HCT116 (cell line): ENCODE measurements around the gene IPO11. TPM values are rescaled to one million over a fixed set of nuclear protein-coding genes. Genes with fewer than 3 reads are reported as not detected.

ENCODE experiments used
- ATAC-seq: fragments of 200-7000 bp; cut with Tn5 transposase; 2 replicates; pipeline ENCODE4 v1.9.1; 2020; ENCODE audit warnings: mild to moderate bottlenecking, moderate library complexity
- BruUV-seq: library from RNA; stranded (reverse); fragments of 400-500 nt; replicated peaks from 2 replicates; lab custom pipeline; 2021; lab: Mats Ljungman, UMichigan
- CTCF ChIA-PET: fragments of 300-600 bp; sonication (Branson Sonifier 250); formaldehyde crosslinking; loops from one replicate; lab custom pipeline; 2021; ENCODE audit warnings: antibody characterized with exemption; lab: Charles Lee
- POLR2A ChIA-PET: fragments of 300-600, 350-600 bp; sonication (Branson Sonifier 250); formaldehyde crosslinking; loops from one replicate; lab custom pipeline; 2021; ENCODE audit warnings: antibody characterized with exemption; lab: Charles Lee
- RAD21 ChIA-PET, 2 experiments: fragments of 300-600 bp; sonication (Branson Sonifier 250); formaldehyde crosslinking; loops; one replicate each; lab custom pipeline; 2023; ENCODE audit warnings: low total read pairs in 2 of 2; ENCODE audit not compliant: uncharacterized antibody in 2 of 2, unreplicated experiment in 2 of 2, low non-redundant PET in 1 of 2; lab: Charles Lee
- DNase-seq: peaks from one replicate; pipeline ENCODE4 v3.0.0-alpha.2; 2010; ENCODE audit warnings: low read depth, low spot score
- H2AFZ ChIP-seq: fragments of 200-600 bp; shearing (Covaris generic), sonication (generic); 2 replicates; pipeline ENCODE4 v1.6.1; 2017; ENCODE audit warnings: low read depth, mixed run types, mixed read lengths, antibody characterized with exemption, low read length; ENCODE audit not compliant: poor library complexity, severe bottlenecking
- H3K27ac ChIP-seq: 2 replicates; pipeline ENCODE4 v1.5.1; 2012; ENCODE audit warnings: low read depth, low read length
- H3K27me3 ChIP-seq: fragments of 200-600 bp; sonication (generic); 2 replicates; pipeline ENCODE4 v1.6.1; 2016; ENCODE audit warnings: mixed run types, low read length, mixed read lengths; ENCODE audit not compliant: insufficient read depth
- H3K36me3 ChIP-seq, 2 experiments: fragments of 200-500 bp in 1 of 2; fragments of 200-600 bp in 1 of 2; sonication (Bioruptor generic) in 1 of 2; sonication (generic) in 1 of 2; 2 replicates each; pipeline versions ENCODE4 v1.5.1 to v1.6.1; 2014 to 2016; ENCODE audit warnings: low read length in 2 of 2, inconsistent platforms in 1 of 2, mixed read lengths in 1 of 2, mixed run types in 1 of 2; ENCODE audit not compliant: insufficient read depth in 2 of 2, control insufficient read depth in 1 of 2
- H3K4me1 ChIP-seq, 2 experiments: fragments of 200-600 bp in 1 of 2; sonication (generic) in 1 of 2; 2 replicates each; pipeline versions ENCODE4 v1.5.1 to v1.6.1; 2012 to 2017; ENCODE audit warnings: low read length in 2 of 2, inconsistent platforms in 1 of 2, mild to moderate bottlenecking in 1 of 2, mixed read lengths in 1 of 2, mixed run types in 1 of 2, moderate library complexity in 1 of 2; ENCODE audit not compliant: insufficient read depth in 2 of 2, control insufficient read depth in 1 of 2
- H3K4me2 ChIP-seq: fragments of 200-600 bp; sonication (generic); 2 replicates; pipeline ENCODE4 v1.6.1; 2017; ENCODE audit warnings: mixed run types, low read length, mixed read lengths
- H3K4me3 ChIP-seq, 2 experiments: fragments of 200-600 bp in 1 of 2; sonication (generic) in 1 of 2; replicated peaks in 1 of 2; 2 replicates each; pipeline ENCODE4 v1.5.1; 2011 to 2016; ENCODE audit warnings: low read length in 2 of 2, control low read depth in 1 of 2, low read depth in 1 of 2, mild to moderate bottlenecking in 1 of 2, mixed read lengths in 1 of 2, mixed run types in 1 of 2
- H3K79me2 ChIP-seq: fragments of 200-600 bp; sonication (generic); 2 replicates; pipeline ENCODE4 v1.6.1; 2017; ENCODE audit warnings: mild to moderate bottlenecking, mixed run types, low read length, moderate library complexity, mixed read lengths; ENCODE audit not compliant: insufficient read depth
- H3K9ac ChIP-seq: fragments of 200-600 bp; sonication (generic); 2 replicates; pipeline ENCODE4 v1.6.1; 2016; ENCODE audit warnings: low read length, mixed read lengths
- H3K9me2 ChIP-seq: fragments of 200-600 bp; sonication (generic), shearing (Covaris generic); 2 replicates; pipeline ENCODE4 v1.6.1; 2017; ENCODE audit warnings: mixed run types, mild to moderate bottlenecking, moderate library complexity; ENCODE audit not compliant: insufficient read depth
- H3K9me3 ChIP-seq, 2 experiments: fragments of 200-500 bp in 1 of 2; fragments of 200-600 bp in 1 of 2; sonication (Bioruptor generic) in 1 of 2; sonication (generic) in 1 of 2; 2 replicates each; pipeline ENCODE4 v1.6.1; 2014 to 2017; ENCODE audit warnings: low read length in 2 of 2, mixed read lengths in 2 of 2, inconsistent platforms in 1 of 2, low read depth in 1 of 2, mild to moderate bottlenecking in 1 of 2, mixed run types in 1 of 2, moderate library complexity in 1 of 2; ENCODE audit not compliant: control insufficient read depth in 1 of 2, insufficient read depth in 1 of 2
- H4K20me1 ChIP-seq: fragments of 200-600 bp; sonication (generic), shearing (Covaris generic); 2 replicates; pipeline ENCODE4 v1.6.1; 2017; ENCODE audit warnings: mixed run types, mild to moderate bottlenecking, moderate library complexity; ENCODE audit not compliant: insufficient read depth
- ELF1 ChIP-seq: IDR thresholded peaks from 2 replicates; pipeline ENCODE4 v1.6.1; 2012; ENCODE audit warnings: low read depth, borderline replicate concordance
- EZH2 ChIP-seq: fragments of 200-600 bp; sonication (generic); IDR thresholded peaks from 2 replicates; pipeline ENCODE4 v1.6.1; 2017; ENCODE audit warnings: antibody characterized with exemption, mixed run types
- SP1 ChIP-seq: IDR thresholded peaks from 2 replicates; pipeline ENCODE4 v1.6.1; 2012; ENCODE audit warnings: low read depth
- ZNF274 ChIP-seq: fragments of 200-500 bp; sonication (Bioruptor generic); IDR thresholded peaks from 2 replicates; pipeline ENCODE4 v1.6.1; 2014; ENCODE audit warnings: mild to moderate bottlenecking, low read depth, low read length, inconsistent platforms
- intact Hi-C: fragments of 100-400 bp; cut with micrococcal nuclease; formaldehyde crosslinking; loops from 2 replicates; pipeline ENCODE4 v1.10.0; 2022
- total RNA-seq: library from RNA; stranded (reverse); gene quantifications from one replicate; pipeline ENCODE4 v1.2.1, GENCODE V29; 2021; ENCODE audit not compliant: unreplicated experiment

The IPO11 gene
- total RNA-seq, 1 experiment from 2014 or later = 55.1 TPM

DNA sequence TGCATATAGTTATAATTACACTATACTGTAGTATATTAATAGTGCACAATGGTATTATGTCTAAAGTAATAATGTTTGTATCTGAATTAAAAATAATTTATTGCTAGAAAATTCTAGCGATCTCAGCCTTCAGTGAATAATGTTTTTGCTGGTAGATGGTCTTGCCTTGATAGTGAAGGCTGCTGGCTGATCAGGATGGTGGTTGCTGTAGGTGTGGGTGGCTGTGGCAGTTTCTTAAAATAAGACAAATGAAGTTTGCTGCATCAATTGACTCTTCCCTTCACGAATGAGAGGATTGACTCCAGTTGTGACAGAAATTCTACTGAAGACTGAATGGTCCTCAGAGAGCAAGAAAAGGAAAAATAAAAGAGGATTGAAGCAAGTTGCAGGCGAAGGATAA lies 146.4 kb downstream of the IPO11 start:
- Histone ChIP-seq H3K9me2 (no peaks in the 10 kb centered on the region), H3K4me1 (no peaks in the 10 kb centered on the region), H3K4me3 (no peak overlapping the region), H3K9me3 (no peaks in the 10 kb centered on the region), H2AFZ (no peak overlapping the region), H3K27ac (no peak overlapping the region), H3K9ac (no peak overlapping the region), H3K27me3 (no peaks in the 10 kb centered on the region), H3K79me2 (peaks cover 4% of the 10 kb centered on the region; the same call in 1 of the 2 replicates), H4K20me1 (no peaks in the 10 kb centered on the region), H3K36me3 (no peaks in the 10 kb centered on the region), H3K4me2 (no peak overlapping the region)
- POLR2A ChIA-PET = no interaction called here
- TF ChIP-seq EZH2 = no peak
- CTCF ChIA-PET = no interaction called here
- DNase-seq (no peak), ATAC-seq (no peak)
- RAD21 ChIA-PET = no interaction called here
- intact Hi-C loops = no loop called here
- BruUV-seq = no TSS peak

DNA sequence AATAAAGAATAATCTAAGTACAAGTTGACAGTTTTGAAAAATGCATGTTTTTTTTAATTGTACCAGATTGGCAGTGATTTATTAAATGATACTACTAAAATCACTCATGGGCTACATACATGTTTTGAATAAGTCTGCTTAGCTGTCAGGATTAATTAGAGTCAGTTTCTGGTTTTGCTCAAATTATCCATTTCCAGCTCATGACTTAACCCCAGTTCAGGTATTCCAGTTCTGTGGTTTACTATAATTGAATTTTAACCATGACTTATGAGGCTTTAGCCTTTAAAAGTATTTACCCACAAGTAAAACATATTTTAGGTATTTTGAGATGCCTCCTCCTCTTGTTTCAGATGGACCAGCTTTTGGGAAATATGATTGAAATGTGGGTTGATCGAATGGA lies 148.2 kb downstream of the IPO11 start:
- TF ChIP-seq ELF1 (no peak), SP1 (no peak)
- ATAC-seq = no peak
- Histone ChIP-seq H3K27me3 (no peaks in the 10 kb centered on the region), H2AFZ (no peak overlapping the region), H3K4me1 (no peaks in the 10 kb centered on the region), H3K36me3 (no peaks in the 10 kb centered on the region), H3K9me2 (no peaks in the 10 kb centered on the region), H3K4me2 (no peak overlapping the region), H4K20me1 (no peaks in the 10 kb centered on the region), H3K4me3 (no peak overlapping the region), H3K9me3 (no peaks in the 10 kb centered on the region), H3K27ac (no peak overlapping the region), H3K9ac (no peak overlapping the region), H3K79me2 (peaks cover 4% of the 10 kb centered on the region; the same call in 1 of the 2 replicates)
- no TSS peak for BruUV-seq
- CTCF ChIA-PET = no interaction called here
- RAD21 ChIA-PET = no interaction called here
- no peak for DNase-seq
- intact Hi-C loops = no loop called here
- POLR2A ChIA-PET = no interaction called here

DNA sequence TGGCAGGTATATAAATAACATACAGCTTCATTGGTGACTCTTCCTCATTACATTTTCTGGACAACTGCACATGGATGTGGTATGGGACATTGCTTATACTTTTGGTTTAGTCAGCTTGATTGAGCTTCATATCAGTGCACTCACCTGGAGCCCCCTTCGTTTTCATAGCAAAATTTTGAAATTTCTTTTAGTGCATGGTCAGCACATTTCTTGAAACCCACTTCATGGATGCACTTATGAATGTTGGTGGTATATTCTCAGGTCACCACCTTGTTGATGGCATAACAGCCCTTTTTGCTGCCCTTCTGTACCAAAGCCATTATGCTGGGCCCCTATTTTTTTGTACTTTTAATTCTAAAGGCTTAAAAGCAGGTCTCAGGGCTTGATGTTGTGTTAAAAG lies 149.3 kb downstream of the IPO11 start:
- H3K4me2 ChIP-seq = no peak overlapping the region
- CTCF ChIA-PET = no interaction called here
- no peaks in the 10 kb centered on the region for H3K36me3 ChIP-seq
- H3K79me2 ChIP-seq = peaks cover under 1% of the 10 kb centered on the region; the same call in 1 of the 2 replicates
- no peaks in the 10 kb centered on the region for H4K20me1 ChIP-seq
- ATAC-seq (no peak), DNase-seq (no peak)
- POLR2A ChIA-PET = no interaction called here
- no peaks in the 10 kb centered on the region for H3K4me1 ChIP-seq
- H2AFZ ChIP-seq = no peak overlapping the region
- no TSS peak for BruUV-seq
- no peak overlapping the region for H3K4me3 ChIP-seq
- RAD21 ChIA-PET = no interaction called here
- H3K9ac ChIP-seq = no peak overlapping the region
- intact Hi-C loops = no loop called here
- TF ChIP-seq ZNF274 (no peak), SP1 (no peak), EZH2 (no peak)
- TF ChIP-seq, all 23 proteins: peak for 0
- Histone ChIP-seq H3K9me2 (no peaks in the 10 kb centered on the region), H3K9me3 (no peaks in the 10 kb centered on the region), H3K27ac (no peak overlapping the region), H3K27me3 (no peaks in the 10 kb centered on the region)
